ENCODE data around the gene SEMA3G.

Gene SEMA3G

DNA sequence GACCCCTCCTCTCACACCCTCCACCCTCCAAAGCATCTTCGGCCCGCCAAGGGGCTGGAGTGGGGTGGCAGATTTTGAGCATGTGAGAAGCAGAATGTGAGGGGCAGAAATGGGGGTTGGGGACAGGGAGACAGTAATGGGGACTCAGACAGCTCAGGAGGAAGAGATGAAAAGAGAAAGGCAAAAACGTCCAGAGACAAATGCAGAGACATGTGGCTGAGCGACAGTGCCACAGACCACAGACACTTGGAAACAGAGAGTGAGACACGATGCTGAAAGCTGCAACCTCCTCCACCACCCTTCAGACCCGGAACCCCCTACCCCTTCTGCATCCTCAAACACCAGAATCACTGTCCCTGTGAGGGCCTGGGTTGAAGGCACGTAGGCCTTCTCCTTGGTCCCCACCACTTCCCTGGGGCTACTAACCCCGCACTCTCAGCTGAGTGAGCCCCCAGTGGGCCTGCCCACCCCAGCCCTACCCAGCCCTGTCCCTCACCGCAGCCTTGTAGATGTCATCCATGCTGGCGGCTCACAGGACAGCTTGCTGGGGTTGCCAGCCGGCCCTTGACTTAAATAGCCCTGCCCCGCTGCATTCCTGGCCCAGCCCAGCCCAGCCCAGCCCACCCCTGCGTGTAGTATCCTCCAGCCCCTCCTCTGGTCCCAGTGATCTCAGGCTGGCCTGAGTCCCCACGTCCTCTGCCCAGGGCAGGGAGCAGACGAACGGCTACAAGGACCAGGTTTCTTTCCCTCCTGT is 8.8 kb upstream of the SEMA3G start, which contains the start of gene TNNC1:
Gene TNNC1 (minus strand): TSS at position 546 of the 754 bp plus-strand sequence. CDS start 26 bp downstream, at position 520.
- no peak for DNase-seq

DNA sequence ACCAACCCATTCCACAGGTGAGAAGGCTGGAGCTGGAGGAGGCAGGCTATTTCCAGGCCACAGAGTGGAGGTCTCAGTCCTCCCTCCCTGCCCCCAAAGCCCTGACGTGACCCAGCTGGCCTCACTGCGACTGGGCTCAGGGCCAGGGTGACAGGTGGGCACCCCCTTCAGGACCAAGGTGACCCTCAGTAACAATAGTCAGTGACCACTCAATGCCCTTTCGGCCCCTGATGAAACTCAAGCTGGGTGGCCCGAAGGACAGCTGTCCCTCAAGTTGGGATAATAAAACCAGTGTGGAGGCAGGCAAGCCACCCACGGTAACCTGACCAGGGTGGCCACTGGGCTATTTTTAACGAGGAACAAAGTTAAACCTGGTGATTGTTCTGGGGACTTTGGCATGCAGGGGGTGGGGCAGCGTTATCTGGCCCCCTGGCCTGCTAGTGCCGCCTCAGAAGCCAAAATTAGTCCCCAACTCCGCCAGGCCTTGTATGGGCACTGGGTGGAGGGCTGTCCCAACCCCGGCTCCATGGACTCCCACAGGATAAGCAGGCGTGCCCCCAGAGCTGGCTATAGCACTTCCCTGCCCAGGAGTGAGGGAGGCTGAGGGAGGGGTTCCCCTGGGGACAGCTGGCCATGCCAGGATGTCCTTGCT is 7.8 kb upstream of the SEMA3G start:
- DNase-seq, result no peak

DNA sequence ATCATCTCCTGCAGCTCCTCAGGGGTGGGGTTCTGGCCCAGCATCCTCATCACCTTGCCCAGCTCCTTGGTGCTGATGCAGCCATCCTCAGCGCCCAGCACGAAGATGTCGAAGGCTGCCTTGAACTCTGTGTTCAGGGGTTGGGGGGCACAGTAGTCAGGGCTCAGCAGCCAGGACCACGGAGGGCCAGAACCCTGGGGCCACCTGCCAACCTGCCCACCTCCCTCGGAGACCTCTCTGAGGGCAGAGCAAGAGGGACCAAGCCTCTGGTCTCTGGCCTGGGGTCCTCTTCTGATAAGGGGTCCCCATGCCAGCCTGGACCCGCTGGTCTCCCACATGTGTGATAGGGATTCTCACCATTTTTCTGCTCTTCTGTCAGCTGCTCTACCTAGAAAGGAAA is 7.2 kb upstream of the SEMA3G start:
- no peak for DNase-seq

DNA sequence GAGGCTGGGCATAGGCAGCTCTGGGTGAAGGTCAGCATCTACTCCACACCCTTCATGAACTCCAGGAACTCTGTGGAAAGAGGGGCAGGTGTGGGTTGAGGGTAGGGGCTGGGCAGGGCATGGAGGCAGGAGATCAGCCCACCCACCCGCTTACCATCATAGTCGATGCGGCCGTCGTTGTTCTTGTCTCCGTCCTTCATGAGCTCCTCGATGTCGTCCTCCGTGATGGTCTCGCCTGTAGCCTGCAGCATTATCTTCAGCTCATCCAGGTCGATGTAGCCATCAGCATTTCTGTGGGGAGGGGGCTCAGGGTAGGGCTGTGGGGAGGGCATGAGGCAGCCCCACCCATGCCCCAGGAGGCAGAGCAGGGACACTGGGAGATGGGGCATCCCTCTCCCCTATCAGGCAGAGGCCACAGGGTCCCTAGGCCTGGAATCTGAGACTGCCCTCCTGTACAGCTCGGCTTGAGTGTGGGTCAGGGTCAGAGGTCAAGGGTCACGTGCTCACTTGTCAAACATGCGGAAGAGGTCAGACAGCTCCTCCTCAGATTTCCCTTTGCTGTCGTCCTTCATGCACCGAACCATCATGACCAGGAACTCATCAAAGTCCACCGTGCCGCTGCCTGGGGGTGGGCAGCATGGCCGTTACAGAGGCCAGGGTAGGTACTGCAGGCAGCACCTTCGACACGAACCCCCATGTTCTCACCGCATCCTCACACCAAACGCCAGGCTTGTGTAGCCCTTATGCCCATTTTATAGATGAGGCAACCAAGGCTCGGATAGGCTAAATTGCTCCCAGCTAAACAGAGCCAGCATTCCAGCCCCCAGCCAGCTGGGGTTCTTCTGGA is 6.6 kb upstream of the SEMA3G start:
- DNase-seq, result no peak

DNA sequence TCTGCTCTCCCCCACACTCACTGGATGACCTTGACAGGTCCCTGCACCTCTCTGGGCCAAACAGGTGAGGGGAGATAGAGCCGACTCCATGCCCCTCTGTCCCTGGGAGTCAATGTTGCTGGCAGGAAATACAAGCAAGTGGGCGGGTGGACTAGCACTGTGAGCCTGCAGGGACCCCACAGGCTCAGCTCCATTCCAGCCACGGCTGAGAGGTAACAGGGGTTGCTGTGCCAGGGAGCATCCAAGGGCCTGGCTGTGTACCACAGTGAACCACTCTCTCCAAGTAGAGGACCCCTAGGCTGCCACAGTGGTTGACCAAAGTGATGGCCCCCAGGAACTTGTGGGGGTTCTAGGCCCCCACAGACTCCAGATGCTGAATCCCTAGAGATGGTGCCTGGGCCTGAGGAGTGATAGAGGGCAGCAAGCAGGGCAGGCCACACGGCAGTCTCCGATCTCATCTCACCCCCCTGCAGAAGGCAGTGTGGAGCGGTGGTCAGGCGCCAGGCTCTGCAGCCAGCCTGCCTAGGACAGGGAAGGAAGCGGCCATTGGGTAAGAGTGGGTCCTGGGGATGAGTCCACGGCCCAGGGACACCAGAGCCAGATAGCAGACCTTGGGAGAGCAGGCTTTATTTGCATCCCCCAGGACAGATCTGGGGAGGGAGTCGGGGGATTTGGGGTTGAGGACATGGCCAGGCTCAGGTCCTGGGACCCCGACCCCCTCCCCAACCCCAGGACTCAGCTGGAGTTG is 5.8 kb upstream of the SEMA3G start:
- DNase-seq, result no peak

DNA sequence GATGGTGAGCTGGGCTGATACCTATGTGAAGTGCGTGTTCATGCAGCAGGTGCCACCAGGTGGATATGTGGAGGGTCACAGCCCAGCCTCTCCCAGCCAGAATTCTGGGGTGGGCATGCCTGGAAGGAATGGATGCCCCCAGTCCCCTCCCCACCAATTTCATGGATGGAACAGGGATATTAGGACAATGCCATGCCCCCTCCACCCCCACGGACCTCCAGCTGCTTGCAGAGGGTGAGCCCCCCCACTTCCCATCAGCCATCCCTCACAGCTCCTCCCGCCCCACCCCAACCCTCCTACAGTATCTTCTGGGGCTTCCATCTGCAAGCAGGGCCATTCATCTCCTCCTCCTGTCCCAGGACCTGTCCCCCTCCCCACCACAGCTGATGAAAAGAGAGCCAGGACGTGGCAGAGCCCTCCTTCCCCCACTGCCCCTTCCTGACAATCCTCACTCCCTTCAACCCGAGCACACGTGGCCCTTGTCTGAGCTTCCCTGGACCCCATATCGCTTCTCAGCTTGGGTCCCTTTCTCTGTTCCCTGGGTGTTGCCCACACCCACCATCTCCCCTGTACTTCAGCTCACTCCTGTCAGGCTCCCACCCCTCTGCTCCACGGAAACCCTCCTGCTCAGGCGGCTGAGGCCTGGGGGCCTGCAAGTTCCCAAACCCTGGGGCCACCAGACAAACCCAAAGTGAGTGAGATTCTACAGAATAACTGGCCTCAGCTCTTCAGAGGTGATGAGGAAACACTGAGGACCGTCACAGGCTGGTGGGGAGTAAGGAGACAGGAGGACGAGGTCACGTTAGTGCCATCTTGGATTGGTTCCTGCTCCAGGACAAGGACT is 2.8 kb upstream of the SEMA3G start:
- no peak for DNase-seq

DNA sequence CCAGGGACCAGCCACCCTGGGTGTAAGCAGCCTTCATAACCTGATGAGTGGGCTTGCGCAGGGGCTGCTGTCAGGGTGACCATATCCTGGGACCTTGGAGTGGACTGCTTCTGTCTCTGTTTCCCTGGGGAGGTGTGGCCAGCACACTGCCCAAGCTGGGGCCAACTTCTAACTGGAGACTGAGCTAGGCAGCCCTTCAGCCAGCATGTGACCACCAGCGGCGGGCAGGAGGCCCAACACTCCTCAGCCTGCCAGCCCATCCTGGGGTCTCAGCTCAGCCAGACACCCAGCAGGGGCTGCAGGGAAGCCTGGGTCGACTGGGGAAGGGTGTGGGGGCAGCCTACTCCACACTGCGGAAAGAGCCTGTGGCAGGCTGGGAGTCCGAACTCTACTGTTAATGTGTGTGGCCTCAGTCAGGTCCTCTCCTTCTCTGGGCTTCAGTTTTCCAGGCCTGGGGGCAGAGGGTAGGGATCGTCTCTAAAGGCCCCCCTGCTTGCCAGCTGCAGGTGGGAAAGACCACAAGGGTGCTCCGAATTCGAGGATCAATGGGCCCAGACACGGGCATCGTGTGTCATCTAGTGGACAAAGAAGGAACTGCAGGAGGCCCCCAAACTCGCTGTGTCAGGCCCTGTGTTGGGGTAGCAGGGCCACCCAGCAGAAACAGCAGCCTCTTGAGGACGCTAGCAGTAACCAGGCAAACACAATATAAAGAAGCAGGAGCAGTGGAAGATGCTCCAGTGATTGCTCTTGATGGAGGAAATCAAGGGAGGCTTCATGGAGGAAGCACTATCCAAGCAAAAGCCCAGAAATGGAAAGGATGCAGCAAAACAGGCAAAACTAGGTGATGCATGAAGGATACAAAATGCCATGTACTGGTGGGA is 2.0 kb upstream of the SEMA3G start:
- DNase-seq, result no peak

DNA sequence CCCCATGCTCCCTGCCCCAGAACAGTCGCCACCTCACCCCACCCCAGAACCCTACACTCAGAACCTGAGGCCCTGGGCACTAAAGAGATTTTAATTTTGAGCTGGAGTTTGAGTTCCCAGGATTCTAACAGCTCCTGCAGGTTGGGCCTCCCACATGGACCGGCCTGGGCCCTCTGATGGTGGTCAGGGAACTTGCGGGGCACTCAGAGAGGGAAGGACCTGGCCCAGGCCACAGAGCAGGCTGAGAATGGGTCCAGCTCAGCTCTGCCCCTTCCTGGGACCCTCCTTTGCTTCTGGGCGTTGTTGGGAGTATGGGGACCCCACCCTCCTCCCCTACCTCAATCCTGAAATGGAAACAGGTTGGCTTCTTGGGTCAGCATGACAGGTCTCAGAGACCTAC is 1.1 kb upstream of the SEMA3G start:
- DNase-seq, result no peak

DNA sequence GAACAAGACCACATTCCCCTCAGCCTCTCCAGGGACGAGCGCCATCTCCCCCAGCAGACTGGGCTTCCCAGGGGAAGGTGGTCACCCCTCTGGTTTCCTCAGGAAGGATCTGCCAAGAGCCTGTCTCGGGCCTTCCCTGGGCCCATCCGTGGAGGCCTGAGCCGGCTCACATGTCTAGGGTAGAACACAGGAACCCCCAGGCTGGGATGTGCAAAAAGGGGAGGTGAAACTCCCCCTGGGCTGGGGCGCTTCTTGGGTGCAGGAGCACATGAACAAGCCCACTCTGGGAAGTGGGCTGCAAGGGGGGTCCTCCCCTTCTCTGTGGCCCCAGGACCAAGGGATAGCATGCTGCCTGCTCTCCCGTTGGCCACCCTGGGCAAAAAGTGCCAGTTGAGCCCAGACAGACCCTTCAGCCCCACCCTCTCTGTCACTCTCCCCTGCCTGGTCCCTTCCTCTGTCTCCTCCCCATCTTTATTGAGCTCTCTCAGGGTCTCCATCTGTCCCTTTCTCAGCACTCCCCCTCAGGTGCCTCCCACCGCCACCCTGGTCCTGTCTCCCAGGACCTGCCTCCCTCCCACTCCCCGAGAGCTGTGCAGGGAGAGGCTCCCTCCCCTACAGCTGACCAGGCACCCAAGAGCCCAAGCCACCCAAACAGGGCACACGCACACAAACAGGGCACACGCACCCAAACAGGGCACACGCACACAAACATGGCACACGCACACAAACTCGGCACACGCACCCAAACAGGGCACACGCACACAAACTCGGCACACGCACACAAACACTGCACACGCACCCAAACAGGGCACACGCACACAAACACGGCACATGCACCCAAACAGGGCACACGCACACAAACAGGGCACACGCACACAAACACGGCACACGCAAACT is 864 bp downstream of the SEMA3G start:
- no peak for DNase-seq

DNA sequence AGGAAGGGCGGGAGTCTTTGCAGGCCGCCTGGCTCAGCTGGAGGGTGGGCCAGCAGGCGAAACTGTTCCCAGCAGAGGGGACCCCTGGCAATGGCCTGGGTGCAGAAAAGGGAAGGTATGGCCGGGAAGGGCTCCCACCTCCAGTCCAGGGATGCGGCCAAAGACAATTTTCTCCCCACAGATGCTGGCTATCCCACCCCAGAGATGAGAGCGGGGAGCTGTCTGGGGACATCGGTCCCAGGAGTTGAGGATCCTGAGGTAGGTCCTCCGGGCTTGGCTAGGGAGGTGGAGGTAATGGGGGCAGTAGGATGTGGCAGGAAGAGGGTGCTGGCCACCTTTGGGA is 1.7 kb downstream of the SEMA3G start:
- DNase-seq, result no peak

DNA sequence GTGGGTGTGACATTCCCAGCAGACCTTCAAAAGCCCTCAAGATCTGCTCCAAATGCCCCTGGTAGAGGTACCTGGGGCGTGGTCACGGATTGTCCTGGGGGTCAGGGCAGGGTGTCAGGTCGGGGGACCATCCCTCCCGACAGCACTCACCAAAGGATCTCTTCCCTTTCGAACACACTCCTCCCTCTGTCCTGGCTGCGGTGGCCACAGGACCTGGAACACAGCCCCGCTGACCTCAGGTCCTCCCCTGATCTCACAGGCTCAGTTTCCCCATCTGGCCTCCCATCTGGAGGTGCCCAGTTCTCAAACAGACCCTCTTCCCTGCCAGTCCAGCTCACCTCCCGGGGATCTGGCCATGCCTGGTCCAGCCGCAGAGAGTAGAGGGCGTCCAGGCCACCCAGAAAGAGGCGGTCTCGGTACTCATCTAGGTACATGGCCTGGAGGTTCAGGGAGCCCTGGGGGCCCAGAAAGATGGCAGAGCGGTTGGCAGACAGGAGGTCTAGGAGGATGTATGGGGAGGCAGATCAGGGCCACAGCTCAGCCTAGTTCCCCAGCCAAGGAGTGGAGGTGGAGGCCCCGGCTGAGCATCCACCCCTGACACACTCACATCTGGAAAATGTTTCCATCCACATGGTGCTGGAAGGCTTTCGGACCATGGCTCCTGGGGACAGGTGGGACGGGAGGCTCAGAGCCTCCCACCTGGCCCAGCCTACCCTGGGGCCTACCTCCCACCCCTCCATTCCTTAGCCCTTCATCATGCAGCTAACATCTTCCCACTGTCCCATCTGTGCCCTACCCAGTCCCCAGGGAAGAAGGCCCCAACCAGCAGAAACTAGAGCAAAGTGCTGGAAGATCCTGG is 2.3 kb downstream of the SEMA3G start:
- no peak for DNase-seq

DNA sequence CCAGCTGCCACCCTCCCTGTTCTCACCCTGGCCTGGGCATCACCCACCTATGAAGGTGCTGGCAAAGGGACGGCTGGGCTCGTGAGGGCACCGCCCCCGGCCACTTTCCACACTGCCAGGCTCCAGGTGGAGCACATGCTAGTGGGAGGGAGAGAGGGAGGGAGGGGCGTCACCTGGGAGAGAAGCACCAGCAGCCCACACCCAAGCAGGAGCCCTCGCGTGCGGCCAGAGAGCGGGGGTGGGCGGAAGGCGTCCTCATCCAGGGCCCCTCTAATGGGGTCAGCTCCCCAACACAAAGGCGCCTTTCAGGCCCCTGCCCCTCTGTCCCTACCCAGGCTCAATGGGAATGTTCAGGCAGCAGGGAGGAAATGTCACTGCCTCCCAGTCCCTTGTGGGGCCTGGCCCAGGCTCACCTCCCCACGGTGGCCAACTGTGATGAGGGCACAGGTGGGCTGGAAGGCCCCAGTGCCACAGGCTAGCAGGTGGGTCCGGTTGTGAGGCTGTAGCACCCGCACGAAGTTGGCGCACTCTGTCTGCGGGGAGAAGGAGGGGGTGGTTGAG is 3.1 kb downstream of the SEMA3G start:
- DNase-seq, result no peak

DNA sequence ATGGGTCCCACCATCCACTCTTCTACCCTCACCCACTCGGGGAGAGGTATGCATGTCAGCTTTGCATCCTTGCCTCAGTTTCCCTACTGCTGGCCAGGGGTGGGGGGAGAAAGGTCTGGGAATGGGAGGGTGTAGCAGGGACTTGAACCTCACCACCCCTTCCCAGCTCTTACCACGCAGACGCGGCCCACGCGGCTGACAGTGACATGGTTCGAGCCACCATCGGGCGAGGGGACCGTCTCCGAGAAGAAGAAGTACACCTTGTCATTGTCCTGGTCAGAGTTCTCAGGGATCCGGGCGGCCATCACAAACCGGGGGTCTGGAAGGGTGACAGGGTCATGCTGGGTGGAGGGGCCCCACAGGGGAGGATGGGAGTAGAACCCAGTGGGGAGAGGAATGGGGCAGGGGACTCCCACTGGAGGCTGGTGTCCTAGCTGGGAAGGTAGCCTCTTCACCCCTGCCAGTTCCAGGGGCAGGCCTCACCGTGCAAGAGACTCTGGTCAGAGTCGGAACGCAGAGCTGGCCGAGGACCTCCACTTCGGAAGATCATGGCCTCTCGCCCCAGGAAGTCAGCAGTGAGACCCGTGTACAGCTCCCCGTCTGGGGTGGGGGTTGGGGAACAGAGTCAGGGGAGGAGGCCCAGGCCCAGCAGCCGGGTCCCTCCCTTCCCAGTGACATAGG is 3.7 kb downstream of the SEMA3G start:
- DNase-seq, result no peak

DNA sequence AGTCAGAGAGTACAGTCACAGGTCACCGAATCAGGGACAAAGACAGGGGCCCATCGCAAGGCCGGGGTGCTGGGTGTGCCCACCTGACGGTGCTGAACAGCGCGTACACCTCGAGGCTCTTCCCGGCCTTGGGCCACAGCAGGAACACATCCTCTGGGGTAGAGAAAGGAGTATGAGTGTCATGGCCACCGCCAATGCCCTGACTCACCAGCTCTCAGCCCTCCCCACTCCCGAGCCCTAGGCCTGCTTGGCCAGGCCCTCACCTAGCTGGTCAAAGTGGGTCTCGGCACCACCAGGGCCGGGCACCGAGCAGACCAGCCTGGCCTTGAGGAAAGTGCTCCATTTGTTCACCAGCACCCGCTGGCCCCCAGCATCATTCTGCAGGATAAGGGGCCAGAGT is 4.2 kb downstream of the SEMA3G start:
- DNase-seq, result no peak

DNA sequence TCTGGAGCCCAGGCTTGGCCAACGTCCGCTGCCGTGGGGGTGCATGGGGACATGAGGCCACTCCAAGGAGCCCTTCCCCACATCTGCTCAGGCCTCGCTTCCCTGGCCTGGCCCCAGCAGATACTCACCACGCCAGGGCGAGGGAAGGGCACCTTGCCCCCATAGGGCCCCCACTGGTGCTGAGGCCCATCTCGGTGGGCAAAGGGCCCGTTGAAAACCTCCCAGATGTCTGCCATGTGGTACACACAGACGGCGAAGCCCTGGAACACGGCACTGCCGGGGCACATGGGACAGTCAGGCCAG is 4.7 kb downstream of the SEMA3G start:
- no peak for DNase-seq

DNA sequence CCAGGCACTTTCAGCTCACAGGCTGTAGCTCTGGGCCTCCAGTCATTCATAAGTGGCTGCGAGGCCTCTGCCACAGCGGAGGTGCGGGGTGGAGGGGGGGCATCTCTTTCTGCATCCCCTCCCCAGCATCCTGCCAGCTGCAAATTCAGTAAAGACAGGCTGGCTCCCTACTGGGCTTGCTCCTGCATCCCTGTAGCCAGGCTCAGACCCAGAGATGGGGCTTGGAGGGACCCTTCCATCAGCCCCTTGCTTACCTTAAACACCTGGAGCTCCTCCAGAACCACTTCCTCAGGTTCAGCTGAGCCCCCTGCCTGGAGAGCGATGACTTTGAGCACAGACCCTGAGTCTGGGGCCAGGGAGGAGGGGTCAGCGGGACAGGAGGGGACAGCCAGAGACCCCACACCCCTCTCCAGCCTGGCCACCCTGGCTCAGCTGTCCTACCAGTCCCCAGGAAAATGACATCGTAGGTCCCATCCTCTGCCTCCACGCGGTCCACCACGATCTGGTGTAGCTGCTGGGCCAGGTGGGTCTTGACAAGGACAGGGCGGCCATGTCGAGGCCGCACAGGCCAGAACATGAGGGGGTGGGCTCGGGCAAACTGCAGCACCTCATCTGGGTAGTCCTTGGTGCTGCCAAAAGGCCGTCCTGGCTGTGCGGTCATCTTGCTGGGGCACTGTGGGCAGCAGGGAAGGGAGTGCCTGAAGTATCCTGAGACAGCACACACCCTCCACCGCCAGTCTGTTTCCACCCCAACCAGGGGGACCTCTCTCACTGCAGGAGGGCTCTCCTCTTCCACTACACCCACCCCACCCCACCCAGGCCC is 5.3 kb downstream of the SEMA3G start:
- no peak for DNase-seq

All from GOT3 (cell line).